Activated T-cell treated with anti-CD3 and anti-CD28 coated beads for 24 hours (primary cell): ENCODE measurements around the gene GALK2.
"Not testable (repeated sequence)": the region's sequence is repeated elsewhere in the genome, so short reads cannot be mapped to it uniquely, and the experiment has no call there.

Source experiments
- DNase-seq: peaks from one replicate; pipeline ENCODE4 v3.0.0-alpha.2; 2020; ENCODE audit warnings: low read depth

Gene GALK2

DNA sequence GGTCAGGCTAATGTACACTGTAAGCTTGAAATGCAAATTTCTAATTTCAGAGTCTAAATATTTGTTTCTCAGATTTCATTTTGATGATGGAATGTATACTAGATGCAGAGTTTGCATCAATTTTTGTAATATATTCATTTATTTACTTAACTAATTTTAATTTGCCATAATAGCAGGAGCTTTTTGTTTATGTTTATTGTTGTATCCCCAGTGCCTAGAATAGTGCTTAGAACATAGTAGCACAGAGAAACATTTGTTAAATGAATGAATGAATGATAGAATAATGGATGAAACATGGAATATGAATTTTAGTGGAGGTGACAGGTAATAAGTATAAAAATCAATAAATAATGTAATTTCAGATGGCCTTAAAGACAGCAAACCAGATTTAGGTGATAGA is 5.2 kb upstream of the GALK2 start:
- DNase-seq, result no peak

- DNase-seq, result no peak
These were observed 2.0 kb upstream of the GALK2 start for GRCh38 chr15:49168016-49168415.

DNA sequence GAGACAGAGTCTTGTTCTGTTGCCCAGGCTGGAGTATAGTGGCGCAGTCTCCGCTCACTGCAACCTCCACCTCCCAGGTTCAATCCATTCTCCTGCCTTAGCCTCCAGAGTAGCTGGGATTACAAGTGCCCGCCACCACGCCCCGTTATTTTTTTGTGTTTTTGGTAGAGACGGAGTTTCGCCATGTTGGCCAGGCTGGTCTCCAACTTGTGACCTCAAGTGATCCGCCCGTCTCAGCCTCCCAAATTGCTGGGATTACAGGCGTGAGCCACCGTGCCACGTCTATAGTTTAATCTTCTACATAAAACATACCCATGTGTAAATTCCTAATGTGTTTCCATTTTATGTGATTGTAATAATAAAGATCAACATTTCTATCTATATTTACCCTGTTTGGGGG is 1.7 kb downstream of the GALK2 start:
- no peak for DNase-seq

GRCh38 chr15:49174902-49175301 is 4.9 kb downstream of the GALK2 start:
- DNase-seq, result no peak

DNA sequence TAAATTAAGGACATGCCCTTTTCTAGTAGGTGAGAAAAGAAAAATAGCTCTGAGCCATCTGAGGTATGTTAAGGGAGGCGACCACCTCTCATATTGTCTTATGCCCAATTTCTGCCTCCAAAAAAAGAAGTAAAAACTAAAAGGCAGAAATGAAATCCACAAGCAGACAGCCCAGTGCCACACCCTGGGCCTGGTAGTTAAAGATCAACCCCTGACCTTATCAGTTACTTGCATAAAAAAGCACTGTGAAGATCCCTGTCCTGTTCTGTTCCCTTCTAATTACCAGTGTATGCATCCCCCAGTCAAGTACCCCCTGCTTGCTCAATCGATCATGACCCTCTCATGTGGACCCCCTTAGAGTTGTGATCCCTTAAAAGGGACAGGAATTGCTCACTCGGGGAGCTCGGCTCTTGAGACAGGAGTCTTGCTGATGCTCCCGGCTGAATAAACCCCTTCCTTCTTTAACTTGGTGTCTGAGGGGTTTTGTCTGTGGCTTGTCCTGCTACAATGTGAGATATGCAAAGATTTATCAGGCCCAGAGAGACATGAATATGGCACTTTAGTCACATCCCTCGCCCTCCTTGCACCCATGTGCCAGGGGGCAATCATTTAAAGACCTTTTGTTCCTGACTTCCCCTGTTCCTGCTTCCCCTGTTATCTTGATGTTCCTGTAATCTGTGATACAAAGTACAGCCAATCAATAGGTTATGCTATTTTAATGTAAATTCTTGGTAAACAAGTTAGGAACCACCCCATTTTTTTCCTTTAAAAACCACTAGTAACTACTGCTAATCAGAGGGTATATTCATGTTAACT is 5.7 kb downstream of the GALK2 start:
- not testable (repeated sequence) for DNase-seq

DNA sequence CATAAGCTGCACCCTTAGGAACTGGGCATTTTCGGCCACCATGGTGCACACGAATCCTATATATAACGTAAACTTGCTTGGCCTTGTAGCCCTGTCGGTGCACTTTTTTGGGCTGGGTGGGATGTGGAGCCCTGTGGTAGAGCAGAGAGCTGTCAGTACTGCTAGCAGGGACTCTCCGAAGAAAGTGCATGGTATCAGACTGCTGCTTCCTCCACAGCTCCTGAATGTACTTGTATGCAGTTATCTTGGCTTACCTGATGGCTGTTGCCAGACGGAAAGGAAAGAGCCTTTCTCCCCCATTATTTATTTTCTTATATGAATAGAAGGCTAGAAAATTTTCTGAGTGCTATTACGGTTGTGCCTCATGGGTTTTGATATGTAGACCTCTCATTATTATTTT is 8.4 kb downstream of the GALK2 start:
- DNase-seq, result no peak

DNA sequence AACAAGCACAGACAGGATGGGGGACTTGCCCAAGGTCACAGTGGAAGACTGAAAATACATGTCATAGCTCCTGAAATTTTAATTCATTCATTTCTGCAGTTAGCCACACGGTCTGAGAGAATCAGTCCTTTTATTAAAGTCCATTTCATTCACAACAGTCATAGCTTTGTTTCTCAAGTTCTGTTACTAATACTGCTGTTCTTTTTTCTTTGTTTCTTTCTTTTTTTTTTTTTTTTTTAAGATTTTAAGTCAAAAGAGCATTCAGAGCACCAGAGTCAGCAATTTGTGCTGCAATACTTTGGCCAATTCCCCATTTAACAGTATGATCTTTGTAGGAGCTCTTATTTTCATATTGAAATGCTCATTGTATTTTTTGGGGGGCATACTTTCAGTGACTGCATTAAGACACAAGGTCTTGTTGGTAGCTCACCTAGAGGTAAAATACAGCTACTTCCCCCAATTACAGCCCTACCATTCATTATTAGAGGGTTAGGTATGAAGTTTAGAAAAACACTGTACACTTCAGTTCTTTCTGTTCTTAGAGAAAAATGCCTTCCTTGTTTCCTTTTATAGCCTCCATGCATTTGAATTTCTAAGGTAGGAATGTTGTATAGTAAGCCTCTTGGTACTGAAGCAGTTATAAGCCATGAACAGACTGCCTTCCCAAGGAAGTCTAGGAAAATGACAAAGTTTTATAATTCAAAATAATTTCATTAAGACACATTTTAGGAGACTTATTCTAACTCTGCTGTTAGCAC is 9.6 kb downstream of the GALK2 start:
- DNase-seq, result no peak

DNA sequence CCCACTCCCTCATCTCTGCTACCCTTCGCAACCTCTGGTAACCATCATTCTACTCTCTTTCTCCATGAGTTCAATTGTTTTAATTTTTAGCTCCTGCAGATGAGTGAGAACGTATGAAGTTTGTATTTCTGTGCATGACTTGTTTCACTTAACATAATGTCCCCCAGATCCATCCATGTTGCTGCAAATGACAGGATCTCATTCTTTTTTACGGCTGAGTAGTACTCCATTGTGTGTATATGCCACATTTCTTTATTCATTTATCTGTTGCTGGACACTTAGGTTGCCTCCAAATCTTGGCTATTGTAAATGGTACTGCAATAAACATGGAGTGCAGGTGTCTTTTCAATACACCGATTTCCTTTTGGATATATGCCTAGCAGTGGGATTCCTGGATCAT is 12.1 kb downstream of the GALK2 start:
- DNase-seq, result no peak

- DNase-seq, result not testable (repeated sequence)
These were observed 13.7 kb downstream of the GALK2 start for GRCh38 chr15:49183741-49184140.

DNA sequence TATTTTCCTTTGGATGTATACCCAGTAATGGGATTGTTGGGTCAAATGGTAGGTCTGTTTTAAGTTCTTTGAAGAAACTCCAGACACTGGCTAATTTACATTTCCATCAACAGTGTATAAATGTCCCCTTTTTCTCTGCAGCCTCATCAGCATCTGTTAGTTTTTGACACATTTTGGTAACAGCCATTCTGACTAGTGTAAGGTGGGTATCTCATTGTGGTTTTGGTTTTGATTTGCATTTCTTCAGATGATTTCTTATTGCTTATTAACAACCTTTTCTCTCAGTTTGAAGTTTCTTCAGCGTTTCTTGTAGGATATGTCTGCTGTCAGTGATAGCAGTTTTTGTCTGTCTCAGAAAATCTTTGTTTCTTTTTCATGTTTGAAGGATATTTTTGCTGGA is 15.4 kb downstream of the GALK2 start:
- no peak for DNase-seq

GRCh38 chr15:49187549-49188245 is 17.6 kb downstream of the GALK2 start:
- DNase-seq, result no peak

DNA sequence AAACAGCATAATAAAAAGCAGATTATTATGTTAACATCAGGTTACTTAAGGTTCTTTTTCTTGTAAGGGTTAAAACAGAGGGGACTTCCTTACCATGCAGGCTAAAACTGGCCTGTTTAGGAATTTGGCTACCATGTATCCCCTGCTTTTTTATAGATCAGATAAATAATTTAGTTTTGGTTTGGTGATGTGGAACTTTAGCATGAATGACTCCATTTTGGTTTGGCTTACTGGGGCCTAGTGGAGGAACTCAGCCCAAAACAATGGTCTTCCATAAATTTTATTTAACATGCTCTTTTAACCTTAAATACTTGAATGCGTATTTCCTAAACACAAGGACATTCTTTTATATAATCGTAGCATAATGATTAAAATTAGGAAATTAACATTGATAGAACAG is 18.9 kb downstream of the GALK2 start:
- DNase-seq, result no peak

GRCh38 chr15:49189631-49190030 is 19.6 kb downstream of the GALK2 start:
- DNase-seq, result no peak

DNA sequence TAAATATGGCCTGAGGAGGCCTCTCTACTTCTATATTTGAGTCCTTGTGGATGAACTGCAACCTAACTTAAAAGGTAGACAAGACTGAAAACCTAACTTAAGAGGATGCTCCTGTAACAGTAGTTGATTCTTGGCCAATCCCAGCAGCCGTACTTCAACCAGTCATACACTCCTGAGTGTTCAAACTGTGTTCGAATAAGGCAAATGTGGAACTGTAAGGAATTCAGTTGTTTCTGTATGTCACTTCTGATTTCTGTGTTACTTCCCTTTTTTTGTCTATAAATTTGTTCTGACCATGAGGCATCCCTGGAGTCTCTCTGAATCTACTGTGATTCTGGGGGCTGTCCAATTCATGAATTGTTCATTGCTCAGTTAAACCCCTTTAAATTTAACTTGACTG is 20.5 kb downstream of the GALK2 start:
- no peak for DNase-seq

GRCh38 chr15:49191892-49192291 is 21.8 kb downstream of the GALK2 start:
- no peak for DNase-seq

GRCh38 chr15:49196856-49197255 is 26.8 kb downstream of the GALK2 start:
- no peak for DNase-seq

DNA sequence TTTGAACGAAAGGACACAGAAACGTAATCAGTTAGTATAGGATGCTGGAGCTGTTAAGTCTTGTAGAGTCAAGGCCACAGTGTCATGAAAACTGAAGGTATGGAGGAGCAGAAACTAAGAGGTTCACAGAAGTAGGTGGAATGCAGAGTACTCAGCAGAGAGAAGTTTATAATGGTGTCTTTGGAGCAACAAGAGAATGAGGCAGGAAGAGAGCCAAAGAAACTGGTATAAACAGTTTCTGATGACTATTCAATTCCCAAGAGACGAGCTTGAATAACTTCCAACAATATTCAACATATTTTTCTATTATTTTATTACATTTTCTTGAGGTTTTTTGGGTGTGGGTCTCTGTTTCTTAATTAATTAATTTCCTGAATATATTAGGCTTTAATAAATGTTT is 29.6 kb downstream of the GALK2 start:
- no peak for DNase-seq

- DNase-seq, result no peak
These were observed 30.3 kb downstream of the GALK2 start for GRCh38 chr15:49200347-49200746.

- not testable (repeated sequence) for DNase-seq
These were observed 38.1 kb downstream of the GALK2 start for GRCh38 chr15:49208102-49208501.

DNA sequence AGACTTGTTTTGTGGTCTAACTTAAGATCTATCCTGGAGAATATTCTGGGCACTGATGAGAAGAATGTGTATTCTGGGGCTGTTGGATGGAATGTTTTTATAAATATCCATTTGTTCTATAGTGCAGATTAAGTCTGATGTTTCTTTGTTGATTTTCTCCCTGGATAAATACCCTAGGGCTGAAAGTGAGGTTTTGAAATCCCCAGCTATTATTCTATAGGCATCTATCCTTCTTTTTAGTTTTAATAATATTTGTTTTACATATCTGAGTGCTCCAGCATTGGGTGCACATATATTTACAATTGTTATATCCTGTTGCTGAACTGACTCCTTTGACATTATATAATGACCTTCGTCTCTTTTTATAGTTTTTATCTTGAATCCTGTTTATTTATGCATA is 42.9 kb downstream of the GALK2 start:
- no peak for DNase-seq

GRCh38 chr15:49215768-49216739 is 46.0 kb downstream of the GALK2 start:
- no peak for DNase-seq
